Mesothelial cell of epicardium (in vitro differentiated cells): Measurements from ENCODE around the gene PCDHGA4. TPM values are rescaled to one million over a fixed set of nuclear protein-coding genes. Genes with fewer than 3 reads are reported as not detected.

ENCODE experiments used
- DNase-seq, 2 experiments: peaks; one replicate each; pipeline ENCODE4 v3.0.0; 2021; ENCODE audit warnings: low spot score in 2 of 2; ENCODE audit not compliant: unreplicated experiment in 2 of 2
- H3K27ac Mint-ChIP-seq: 2 replicates; pipeline ENCODE4 v1.8.0; 2021; ENCODE audit warnings: mixed read lengths
- H3K27me3 Mint-ChIP-seq: 2 replicates; pipeline ENCODE4 v1.8.0; 2021; ENCODE audit warnings: low read depth, mixed read lengths
- H3K36me3 Mint-ChIP-seq: 2 replicates; pipeline ENCODE4 v1.8.0; 2021; ENCODE audit warnings: mixed read lengths
- H3K4me1 Mint-ChIP-seq: 2 replicates; pipeline ENCODE4 v1.8.0; 2021; ENCODE audit warnings: mixed read lengths
- H3K4me3 Mint-ChIP-seq: 2 replicates; pipeline ENCODE4 v1.8.0; 2021; ENCODE audit warnings: mild to moderate bottlenecking, moderate library complexity, mixed read lengths
- H3K9me3 Mint-ChIP-seq: 2 replicates; pipeline ENCODE4 v1.8.0; 2021; ENCODE audit warnings: mixed read lengths
- total RNA-seq: library from RNA; stranded (reverse); gene quantifications from 3 replicates; pipeline ENCODE4 v1.2.1, GENCODE V29; 2021
- TF ChIP-seq, protein P1 (sequence below): fragments of 200-600 bp; sonication (generic); IDR thresholded peaks from one replicate; pipeline ENCODE4 v1.5.0; 2021; ENCODE audit warnings: antibody characterized with exemption; ENCODE audit not compliant: unreplicated experiment

PCDHGA4 gene
- total RNA-seq, 1 donor from 2014 or later, result 1.1 TPM

- Mint-ChIP-seq H3K27ac (no peak overlapping the region), H3K4me1 (no peaks in the 10 kb centered on the region), H3K36me3 (peaks cover 16% of the 10 kb centered on the region), H3K27me3 (no peaks in the 10 kb centered on the region), H3K9me3 (peaks cover 65% of the 10 kb centered on the region), H3K4me3 (no peak overlapping the region)
- DNase-seq, result no peak
- TF ChIP-seq, protein P1, sequence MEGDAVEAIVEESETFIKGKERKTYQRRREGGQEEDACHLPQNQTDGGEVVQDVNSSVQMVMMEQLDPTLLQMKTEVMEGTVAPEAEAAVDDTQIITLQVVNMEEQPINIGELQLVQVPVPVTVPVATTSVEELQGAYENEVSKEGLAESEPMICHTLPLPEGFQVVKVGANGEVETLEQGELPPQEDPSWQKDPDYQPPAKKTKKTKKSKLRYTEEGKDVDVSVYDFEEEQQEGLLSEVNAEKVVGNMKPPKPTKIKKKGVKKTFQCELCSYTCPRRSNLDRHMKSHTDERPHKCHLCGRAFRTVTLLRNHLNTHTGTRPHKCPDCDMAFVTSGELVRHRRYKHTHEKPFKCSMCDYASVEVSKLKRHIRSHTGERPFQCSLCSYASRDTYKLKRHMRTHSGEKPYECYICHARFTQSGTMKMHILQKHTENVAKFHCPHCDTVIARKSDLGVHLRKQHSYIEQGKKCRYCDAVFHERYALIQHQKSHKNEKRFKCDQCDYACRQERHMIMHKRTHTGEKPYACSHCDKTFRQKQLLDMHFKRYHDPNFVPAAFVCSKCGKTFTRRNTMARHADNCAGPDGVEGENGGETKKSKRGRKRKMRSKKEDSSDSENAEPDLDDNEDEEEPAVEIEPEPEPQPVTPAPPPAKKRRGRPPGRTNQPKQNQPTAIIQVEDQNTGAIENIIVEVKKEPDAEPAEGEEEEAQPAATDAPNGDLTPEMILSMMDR, result no peak
Observed at GRCh38 chr5:141356950-141357349, 2.1 kb downstream of the PCDHGA4 start.

DNA sequence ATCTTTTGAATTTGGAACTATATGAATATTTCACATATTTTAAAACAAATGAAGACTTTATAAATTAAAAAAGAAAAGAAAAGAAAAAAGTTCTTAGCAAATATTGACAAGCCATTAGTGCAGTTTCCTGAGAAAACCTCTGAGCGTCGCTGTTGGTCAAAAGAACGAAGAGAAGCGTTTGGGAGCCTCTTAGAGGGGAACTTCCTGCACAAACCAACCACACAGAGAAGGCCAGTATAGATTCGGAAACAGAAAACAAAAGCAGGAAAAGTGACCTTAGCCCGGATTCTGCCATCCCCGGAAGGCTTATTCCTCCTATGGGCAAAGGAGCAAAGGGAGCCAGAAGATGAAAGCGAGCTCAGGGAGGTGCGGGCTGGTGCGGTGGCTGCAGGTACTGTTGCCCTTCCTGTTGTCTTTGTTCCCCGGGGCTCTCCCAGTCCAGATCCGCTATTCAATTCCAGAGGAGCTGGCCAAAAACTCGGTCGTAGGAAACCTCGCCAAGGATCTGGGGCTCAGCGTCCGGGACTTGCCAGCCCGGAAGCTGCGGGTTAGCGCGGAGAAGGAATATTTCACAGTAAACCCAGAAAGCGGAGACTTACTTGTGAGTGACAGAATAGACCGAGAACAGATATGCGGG is 5.1 kb downstream of the PCDHGA4 start, which contains the start of gene PCDHGB2:
Gene PCDHGB2 (plus strand): TSS at position 205 of the 637 bp plus-strand sequence. CDS start 142 bp downstream, at position 347.
- Mint-ChIP-seq H3K27ac (no peak within 1 kb of the TSS), H3K4me1 (no peaks in the 10 kb centered on the region), H3K36me3 (peaks cover 17% of the 10 kb centered on the region), H3K27me3 (no peaks in the 10 kb centered on the region), H3K4me3 (no peak within 1 kb of the TSS), H3K9me3 (peaks cover 60% of the 10 kb centered on the region)
- DNase-seq, result no peak
- TF ChIP-seq, protein P1, result no peak

DNA sequence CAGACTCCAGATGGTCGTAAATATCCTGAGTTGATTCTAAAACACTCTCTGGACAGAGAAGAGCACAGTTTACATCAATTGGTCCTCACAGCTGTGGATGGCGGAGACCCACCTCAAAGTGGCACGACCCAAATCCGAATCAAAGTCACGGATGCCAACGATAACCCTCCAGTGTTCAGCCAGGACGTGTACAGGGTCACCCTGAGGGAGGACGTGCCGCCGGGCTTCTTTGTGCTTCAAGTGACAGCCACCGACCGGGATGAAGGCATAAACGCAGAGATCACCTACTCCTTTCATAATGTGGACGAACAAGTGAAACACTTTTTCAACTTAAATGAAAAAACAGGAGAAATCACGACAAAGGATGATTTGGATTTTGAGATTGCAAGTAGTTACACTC is 5.9 kb downstream of the PCDHGA4 start:
- DNase-seq, result no peak
- TF ChIP-seq, protein P1, result no peak
- Mint-ChIP-seq H3K4me3 (no peak overlapping the region), H3K4me1 (no peaks in the 10 kb centered on the region), H3K27ac (no peak overlapping the region), H3K27me3 (no peaks in the 10 kb centered on the region), H3K36me3 (peaks cover 17% of the 10 kb centered on the region), H3K9me3 (peaks cover 63% of the 10 kb centered on the region)

DNA sequence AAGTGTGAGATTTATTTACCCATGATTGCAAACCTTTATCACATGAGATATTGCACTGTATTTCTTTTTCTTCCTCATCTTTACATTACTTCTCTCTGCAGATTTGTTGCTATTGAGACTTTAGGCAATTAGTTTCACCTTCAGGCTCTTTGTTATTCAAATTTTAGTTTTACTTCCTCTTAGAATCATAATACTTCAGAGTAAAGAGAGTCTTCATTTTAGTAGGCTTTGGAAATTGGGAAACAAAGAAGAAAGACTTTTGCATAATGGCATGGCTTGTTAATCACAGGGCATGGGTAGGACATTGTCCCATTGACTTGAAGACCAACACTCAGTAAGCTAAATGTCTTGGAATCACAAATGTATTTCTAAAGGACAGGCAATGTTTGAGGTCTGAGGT is 7.9 kb downstream of the PCDHGA4 start:
- DNase-seq, result no peak
- Mint-ChIP-seq H3K9me3 (peaks cover 55% of the 10 kb centered on the region), H3K4me1 (no peaks in the 10 kb centered on the region), H3K27ac (no peak overlapping the region), H3K36me3 (peaks cover 16% of the 10 kb centered on the region), H3K4me3 (no peak overlapping the region), H3K27me3 (no peaks in the 10 kb centered on the region)
- TF ChIP-seq, protein P1, result no peak

DNA sequence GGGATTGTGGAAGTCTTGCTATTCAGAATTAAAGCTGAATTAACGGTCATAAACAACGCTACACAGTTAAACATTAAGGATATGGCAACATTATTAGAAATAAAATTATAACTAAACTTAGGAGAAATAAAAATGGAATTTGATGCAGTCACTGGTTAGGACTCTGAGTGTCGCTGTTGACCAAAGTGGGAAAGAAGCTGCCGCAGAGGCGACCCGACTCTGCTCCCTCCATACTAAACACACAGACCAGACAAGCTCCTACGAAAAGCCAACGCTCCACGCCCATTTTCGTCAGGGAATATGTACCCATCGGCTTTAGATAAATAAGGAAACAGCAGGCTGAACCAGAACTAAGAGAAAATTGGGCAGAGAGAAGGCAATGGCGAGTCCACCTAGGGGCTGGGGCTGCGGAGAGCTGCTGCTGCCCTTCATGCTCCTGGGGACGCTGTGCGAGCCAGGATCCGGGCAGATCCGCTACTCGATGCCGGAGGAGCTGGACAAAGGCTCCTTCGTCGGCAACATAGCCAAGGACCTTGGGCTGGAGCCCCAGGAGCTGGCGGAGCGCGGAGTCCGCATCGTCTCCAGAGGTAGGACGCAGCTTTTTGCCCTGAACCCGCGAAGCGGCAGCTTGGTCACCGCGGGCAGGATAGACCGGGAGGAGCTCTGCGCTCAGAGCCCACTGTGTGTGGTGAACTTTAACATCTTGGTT is 9.3 kb downstream of the PCDHGA4 start, which contains the start of gene PCDHGA5:
Gene PCDHGA5 (plus strand): TSS at position 211 of the 709 bp plus-strand sequence. CDS start 169 bp downstream, at position 380.
- DNase-seq, result no peak
- H3K36me3 Mint-ChIP-seq, result peaks cover 14% of the 10 kb centered on the region
- TF ChIP-seq, protein P1, result no peak
- H3K9me3 Mint-ChIP-seq, result peaks cover 59% of the 10 kb centered on the region
- H3K4me3 Mint-ChIP-seq, result no peak within 1 kb of the TSS
- no peaks in the 10 kb centered on the region for H3K4me1 Mint-ChIP-seq
- H3K27ac Mint-ChIP-seq, result no peak within 1 kb of the TSS
- H3K27me3 Mint-ChIP-seq, result no peaks in the 10 kb centered on the region
